GM20000 (cell line): ENCODE results near the gene GCGR.

Source experiments
- DNase-seq: peaks from one replicate; pipeline ENCODE4 v3.0.0; 2012; ENCODE audit warnings: low spot score
- CTCF ChIP-seq: IDR thresholded peaks from 2 replicates; pipeline ENCODE4 v1.5.1; 2012; ENCODE audit warnings: mild to moderate bottlenecking, control low read depth; ENCODE audit errors: extremely low read depth, missing control alignments

Gene GCGR

DNA sequence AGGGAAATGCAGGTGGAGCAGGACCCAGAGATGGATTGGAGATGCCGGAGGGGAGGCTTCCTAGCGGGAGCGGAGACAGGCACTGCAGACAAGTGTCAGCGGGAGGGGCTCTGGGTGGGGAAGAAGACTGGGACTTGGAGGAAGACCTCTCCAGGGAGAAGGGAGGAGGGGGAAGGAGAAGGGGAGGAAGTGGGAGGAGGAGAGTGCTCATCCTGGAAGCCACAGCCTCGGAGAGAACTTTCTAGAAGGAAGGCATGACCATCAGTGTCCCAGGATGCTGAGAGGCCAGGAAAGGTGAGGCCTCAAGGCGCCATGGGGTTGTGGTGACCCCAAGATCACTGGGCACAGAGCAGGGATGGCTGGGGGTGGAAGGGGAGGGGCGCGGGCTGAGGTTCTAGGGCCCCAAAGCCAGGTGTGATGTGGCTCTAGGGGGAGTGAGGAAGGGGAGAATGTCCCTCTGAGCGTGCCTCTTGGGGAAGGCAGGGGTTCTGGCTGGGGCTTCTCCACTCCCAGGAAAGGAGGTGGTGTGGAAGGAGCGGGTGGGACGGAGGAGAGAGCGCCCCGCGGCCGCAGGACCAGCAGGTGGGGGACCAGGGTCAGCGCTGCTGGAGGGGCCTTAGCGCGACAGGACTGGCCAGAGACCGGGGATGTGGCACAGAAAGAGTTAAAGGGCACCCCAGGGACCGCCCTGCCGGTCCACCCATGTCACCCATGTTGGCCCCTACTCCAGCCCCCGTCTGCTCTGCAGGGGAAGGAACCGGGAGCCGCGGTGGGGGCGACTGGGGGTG is 900 bp upstream of the GCGR start:
- DNase-seq = no peak
- TF ChIP-seq CTCF = no peak

DNA sequence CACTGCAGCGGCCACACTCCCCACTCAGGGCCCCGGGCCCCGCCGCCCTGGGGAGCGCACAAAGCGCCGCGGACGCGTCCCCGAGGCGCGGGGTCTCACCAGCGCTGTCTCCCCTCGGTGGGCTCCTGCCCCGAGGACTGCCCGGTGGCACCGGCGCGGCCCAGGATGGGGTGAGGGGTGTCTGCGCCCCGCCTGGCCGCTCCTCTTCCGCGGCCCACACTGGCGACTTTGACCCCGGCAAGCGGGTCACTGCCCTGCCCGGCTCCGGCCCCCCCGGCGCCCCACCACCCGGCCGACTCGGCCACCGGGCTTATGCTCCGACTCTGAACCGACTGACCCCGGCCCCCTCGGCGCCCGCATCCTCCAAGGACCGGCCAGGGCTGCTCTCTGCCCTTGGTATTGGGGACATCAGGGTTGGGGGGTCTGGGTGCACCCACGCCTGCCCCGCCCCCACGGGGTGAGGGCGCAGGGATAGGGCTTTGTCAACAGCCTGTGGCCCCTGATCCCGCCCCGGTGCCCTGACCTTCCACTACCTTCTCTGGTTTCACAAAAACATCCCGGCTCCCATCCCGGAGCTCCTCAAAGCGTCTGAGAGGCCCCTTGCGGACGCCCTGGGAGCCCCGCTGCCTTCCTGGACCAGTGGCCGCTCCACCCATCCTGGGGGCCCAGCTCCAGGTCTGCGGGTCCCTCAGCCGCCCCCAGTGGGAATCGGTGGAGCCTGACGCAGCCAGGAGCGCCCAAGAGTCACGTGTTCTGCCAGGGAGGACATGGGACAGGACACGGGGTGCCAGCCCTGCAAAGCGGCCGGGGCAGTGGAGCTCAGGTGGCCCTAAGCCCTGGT is 829 bp downstream of the GCGR start:
- TF ChIP-seq CTCF = no peak
- no peak for DNase-seq

DNA sequence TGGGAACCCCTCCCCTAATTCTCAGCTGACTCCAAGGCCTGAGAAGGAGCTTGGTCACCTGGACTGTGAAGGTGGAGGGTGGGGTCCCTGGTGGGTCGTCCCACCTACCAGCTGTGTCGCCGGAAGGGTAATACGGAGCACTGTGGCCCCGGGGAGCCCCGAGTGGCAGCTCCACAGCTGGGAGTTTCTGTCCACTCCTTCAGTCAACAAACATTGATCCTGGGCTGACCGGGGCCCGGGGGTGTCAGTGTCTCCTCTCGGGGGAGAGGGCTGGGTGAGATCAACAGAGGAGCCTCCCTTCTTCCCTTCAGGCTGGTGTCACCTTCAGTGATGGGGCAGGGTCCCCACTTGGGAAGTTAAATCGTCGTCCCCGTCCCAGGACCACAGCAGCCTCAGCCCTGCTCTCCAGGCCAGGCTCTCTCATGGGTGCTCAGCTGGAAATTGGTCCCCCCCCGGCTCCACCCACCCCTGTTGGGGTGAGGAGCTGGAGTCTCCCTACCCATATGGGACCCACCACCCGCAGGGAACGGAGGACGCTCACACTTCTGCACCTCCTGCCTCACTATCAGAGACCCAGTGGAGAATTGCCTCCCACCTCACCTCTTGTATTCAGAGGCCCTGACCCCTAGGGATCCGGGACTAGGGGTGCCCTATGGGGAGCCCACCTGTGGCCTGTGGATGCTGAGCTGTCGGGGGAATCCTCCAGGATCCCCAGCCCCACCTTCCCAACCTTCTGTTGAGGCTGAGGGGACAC is 1.9 kb downstream of the GCGR start:
- TF ChIP-seq CTCF = no peak
- no peak for DNase-seq

- DNase-seq = no peak
- TF ChIP-seq CTCF = no peak
These were observed 2.7 kb downstream of the GCGR start for GRCh38 chr17:81806461-81807209.

GRCh38 chr17:81807210-81807719 is 3.3 kb downstream of the GCGR start:
- no peak for DNase-seq
- TF ChIP-seq CTCF = no peak

- TF ChIP-seq CTCF = no peak
- DNase-seq = no peak
These were observed 3.9 kb downstream of the GCGR start for GRCh38 chr17:81807839-81808238.
